K562 (cell line): ENCODE results near the gene MON2. TPM values are rescaled to one million over a fixed set of nuclear protein-coding genes. Genes with fewer than 3 reads are reported as not detected.

ENCODE experiments used
- ATAC-seq: fragments of 200-7000 bp; cut with Tn5 transposase; 3 replicates; pipeline ENCODE4 v1.9.1; 2020; ENCODE audit warnings: moderate library complexity
- BruUV-seq: library from RNA; stranded (reverse); fragments of 400-500 nt; replicated peaks from 2 replicates; lab custom pipeline; 2021; lab: Mats Ljungman, UMichigan
- CTCF ChIA-PET: fragments of 300-600 bp; formaldehyde crosslinking; extraction: SDS; loops from one replicate; lab custom pipeline; 2021; ENCODE audit warnings: low intra/inter-chr PET ratio; lab: Yijun Ruan, JAX
- POLR2A ChIA-PET: fragments of 300-600, 350-650 bp; sonication (Branson Sonifier 250); formaldehyde crosslinking; extraction: SDS; loops from one replicate; lab custom pipeline; 2021; ENCODE audit warnings: antibody characterized with exemption, inconsistent platforms; lab: Yijun Ruan, JAX
- DNase-seq, 4 experiments: peaks; one replicate each; pipeline versions ENCODE4 v3.0.0 to v3.0.0-alpha.2; 2011 to 2018; ENCODE audit warnings: low spot score in 3 of 4, mixed read lengths in 3 of 4; ENCODE audit errors: extremely low read depth in 1 of 4
- FAIRE-seq: peaks from 2 replicates; lab custom pipeline; 2011; peaks lifted over from hg19 to GRCh38; lab: Jason Lieb, UNC
- H2AFZ ChIP-seq: 2 replicates; pipeline ENCODE4 v1.6.0; 2011; ENCODE audit warnings: low read depth, low read length, control low read depth, inconsistent platforms
- H3K27ac ChIP-seq: fragments of 200-600 bp; 3 replicates; pipeline ENCODE4 v1.8.0; 2011; ENCODE audit warnings: low read depth, mild to moderate bottlenecking, control low read depth, inconsistent platforms, low read length, moderate library complexity, mixed read lengths; ENCODE audit errors: extremely low read depth
- H3K27me3 ChIP-seq, 2 experiments: fragments of 300-600 bp in 1 of 2; 2 replicates in 1 of 2; 3 replicates in 1 of 2; pipeline versions ENCODE4 v1.6.0 to v1.8.0; 2011; ENCODE audit warnings: inconsistent platforms in 2 of 2, low read length in 2 of 2, mild to moderate bottlenecking in 1 of 2, mixed read lengths in 1 of 2, moderate library complexity in 1 of 2; ENCODE audit not compliant: control insufficient read depth in 2 of 2, insufficient read depth in 2 of 2
- H3K36me3 ChIP-seq: fragments of 300-600 bp; 3 replicates; pipeline ENCODE4 v1.8.0; 2011; ENCODE audit warnings: mild to moderate bottlenecking, low read length, inconsistent platforms; ENCODE audit not compliant: control insufficient read depth, insufficient read depth
- H3K4me1 ChIP-seq, 2 experiments: fragments of 200-600 bp in 1 of 2; replicated peaks in 1 of 2; 2 replicates in 1 of 2; 3 replicates in 1 of 2; pipeline versions ENCODE4 v1.5.1 to v1.8.0; 2011; ENCODE audit warnings: inconsistent platforms in 2 of 2, low read length in 2 of 2, mild to moderate bottlenecking in 1 of 2, mixed read lengths in 1 of 2, moderate library complexity in 1 of 2; ENCODE audit not compliant: control insufficient read depth in 2 of 2, insufficient read depth in 2 of 2
- H3K4me2 ChIP-seq: 2 replicates; pipeline ENCODE4 v1.6.1; 2011; ENCODE audit warnings: low read length, control low read depth, inconsistent platforms, mixed read lengths; ENCODE audit not compliant: insufficient read depth
- H3K4me3 ChIP-seq: fragments of 200-600 bp; sonication (generic), shearing (Covaris generic); 2 replicates; pipeline ENCODE4 v1.5.1; 2016; ENCODE audit warnings: control low read depth, inconsistent platforms
- H3K79me2 ChIP-seq: fragments of 200-600 bp; 3 replicates; pipeline ENCODE4 v1.8.0; 2011; ENCODE audit warnings: low read length, inconsistent platforms; ENCODE audit not compliant: control insufficient read depth, insufficient read depth
- H3K9ac ChIP-seq, 2 experiments: 2 replicates each; pipeline versions ENCODE4 v1.6.0 to v1.6.1; 2011; ENCODE audit warnings: low read depth in 2 of 2, low read length in 2 of 2, control low read depth in 1 of 2, inconsistent platforms in 1 of 2, mild to moderate bottlenecking in 1 of 2, mixed read lengths in 1 of 2; ENCODE audit not compliant: insufficient read depth in 1 of 2
- H3K9me1 ChIP-seq: one replicate; pipeline ENCODE4 v1.6.0; 2011; ENCODE audit warnings: inconsistent platforms, mild to moderate bottlenecking, low read length, moderate library complexity; ENCODE audit not compliant: control insufficient read depth, insufficient read depth
- H3K9me3 ChIP-seq: replicated peaks from 2 replicates; pipeline ENCODE4 v1.5.1; 2011; ENCODE audit warnings: low read depth, low read length, inconsistent platforms; ENCODE audit not compliant: control insufficient read depth, insufficient read depth
- H4K20me1 ChIP-seq: replicated peaks from 2 replicates; pipeline ENCODE4 v1.6.1; 2011; ENCODE audit warnings: low read length, inconsistent platforms, mixed read lengths; ENCODE audit not compliant: control insufficient read depth, insufficient read depth
- BACH1 ChIP-seq: fragments of 200-800 bp; sonication (Bioruptor generic); IDR thresholded peaks from 2 replicates; pipeline ENCODE4 v1.6.1; 2016; ENCODE audit warnings: missing genetic modification characterization, missing compliant biosample characterization
- CHD2 ChIP-seq: IDR thresholded peaks from 2 replicates; pipeline ENCODE4 v1.6.1; 2011; ENCODE audit warnings: low read depth, low read length
- NRF1 ChIP-seq, 2 experiments: fragments of 450-650 bp; IDR thresholded peaks in 1 of 2; conservative IDR thresholded peaks in 1 of 2; 2 replicates each; pipeline ENCODE4 v1.6.1; 2014; ENCODE audit warnings: mild to moderate bottlenecking in 2 of 2
- POLR2AphosphoS5 ChIP-seq: IDR thresholded peaks from 2 replicates; pipeline ENCODE4 v1.6.1; 2011; ENCODE audit warnings: mild to moderate bottlenecking, low read depth, low read length, moderate library complexity; ENCODE audit not compliant: control insufficient read depth, insufficient read depth
- TAF15 ChIP-seq: fragments of 200-400 bp; formaldehyde crosslinking; IDR thresholded peaks from 2 replicates; pipeline ENCODE4 v1.6.1; 2017; ENCODE audit warnings: mild to moderate bottlenecking, low read depth, low read length, moderate library complexity
- TCF3 ChIP-seq: sonication (generic); formaldehyde crosslinking; IDR thresholded peaks from 2 replicates; pipeline ENCODE4 v1.4.0; 2020; ENCODE audit warnings: mild to moderate bottlenecking, missing genetic modification reagents
- WGBS: fragments of 100-300 bp; shearing (Covaris generic); methylation state at CpG from one replicate; pipeline ENCODE4 v1.1.6; 2016; ENCODE audit warnings: low coverage, mixed read lengths; ENCODE audit not compliant: insufficient coverage; ENCODE audit errors: missing lambda C conversion rate; 5-methylcytosine and 5-hydroxymethylcytosine counted together
- in situ Hi-C: fragments of 300-500 bp; cut with MboI; formaldehyde crosslinking; loops from 4 replicates; pipeline ENCODE4 v1.15.0; 2018; ENCODE audit warnings: inconsistent platforms, mixed read lengths
- intact Hi-C: fragments of 100-400 bp; cut with micrococcal nuclease; formaldehyde crosslinking; loops from 2 replicates; pipeline ENCODE4 v1.14.2; 2022
- polyA plus RNA-seq, 8 experiments: library from polyadenylated mRNA; depleted of rRNA in 4 of 8; stranded (reverse) in 5 of 8; unstranded in 3 of 8; fragments of >200 nt; fragmentation: Nextera tagmentation in 2 of 8; fragmentation: Illumina TruSeq in 1 of 8; extraction: Ambion mirVana in 2 of 8; extraction: Trizol in 1 of 8; gene quantifications; 2 replicates each; pipeline versions ENCODE4 v1.2.1 to v1.2.3, GENCODE V29; 2011 to 2014; ENCODE audit warnings: inconsistent platforms in 1 of 8, missing spikeins in 1 of 8
- total RNA-seq, 7 experiments: library from RNA; depleted of rRNA in 6 of 7; stranded (reverse); fragments of >200 nt in 6 of 7; fragmentation: Illumina TruSeq in 2 of 7; extraction: Trizol in 2 of 7; gene quantifications; 2 replicates each; pipeline versions ENCODE4 v1.2.1 to v1.2.3, GENCODE V29; 2011 to 2021; ENCODE audit warnings: low replicate concordance in 1 of 7
- TF ChIP-seq, protein P1 (sequence below): IDR thresholded peaks from 3 replicates; pipeline ENCODE4 v1.6.1; 2011; ENCODE audit warnings: borderline replicate concordance, mild to moderate bottlenecking, moderate library complexity; ENCODE audit not compliant: insufficient read length; ENCODE audit errors: extremely low read depth

Gene MON2
- total and polyA plus RNA-seq, 9 of the 15 experiments (the other 6 are each of a cell fraction or from before 2014, with no cell fraction given) = 3.6 to 31.6 (median 16.8) TPM

- no TSS peak for BruUV-seq
- H3K4me3 ChIP-seq = no peak overlapping the region
- no peak for ATAC-seq
- no peak for FAIRE-seq
- peaks cover 43% of the 10 kb centered on the region; the same call in 2 of the 3 replicates for H3K36me3 ChIP-seq
- no peak overlapping the region for H3K9ac ChIP-seq
- intact Hi-C loops (no loop called here), in situ Hi-C loops (no loop called here)
- H3K4me1 ChIP-seq = no peaks in the 10 kb centered on the region
- no peaks in the 10 kb centered on the region for H3K9me3 ChIP-seq
- no peaks in the 10 kb centered on the region for H3K9me1 ChIP-seq
- H4K20me1 ChIP-seq = no peaks in the 10 kb centered on the region
- TF ChIP-seq CHD2 = no peak
- TF ChIP-seq TCF3 = no peak
- no peak for TF ChIP-seq POLR2AphosphoS5
- no peak for TF ChIP-seq BACH1
- TF ChIP-seq, protein P1, sequence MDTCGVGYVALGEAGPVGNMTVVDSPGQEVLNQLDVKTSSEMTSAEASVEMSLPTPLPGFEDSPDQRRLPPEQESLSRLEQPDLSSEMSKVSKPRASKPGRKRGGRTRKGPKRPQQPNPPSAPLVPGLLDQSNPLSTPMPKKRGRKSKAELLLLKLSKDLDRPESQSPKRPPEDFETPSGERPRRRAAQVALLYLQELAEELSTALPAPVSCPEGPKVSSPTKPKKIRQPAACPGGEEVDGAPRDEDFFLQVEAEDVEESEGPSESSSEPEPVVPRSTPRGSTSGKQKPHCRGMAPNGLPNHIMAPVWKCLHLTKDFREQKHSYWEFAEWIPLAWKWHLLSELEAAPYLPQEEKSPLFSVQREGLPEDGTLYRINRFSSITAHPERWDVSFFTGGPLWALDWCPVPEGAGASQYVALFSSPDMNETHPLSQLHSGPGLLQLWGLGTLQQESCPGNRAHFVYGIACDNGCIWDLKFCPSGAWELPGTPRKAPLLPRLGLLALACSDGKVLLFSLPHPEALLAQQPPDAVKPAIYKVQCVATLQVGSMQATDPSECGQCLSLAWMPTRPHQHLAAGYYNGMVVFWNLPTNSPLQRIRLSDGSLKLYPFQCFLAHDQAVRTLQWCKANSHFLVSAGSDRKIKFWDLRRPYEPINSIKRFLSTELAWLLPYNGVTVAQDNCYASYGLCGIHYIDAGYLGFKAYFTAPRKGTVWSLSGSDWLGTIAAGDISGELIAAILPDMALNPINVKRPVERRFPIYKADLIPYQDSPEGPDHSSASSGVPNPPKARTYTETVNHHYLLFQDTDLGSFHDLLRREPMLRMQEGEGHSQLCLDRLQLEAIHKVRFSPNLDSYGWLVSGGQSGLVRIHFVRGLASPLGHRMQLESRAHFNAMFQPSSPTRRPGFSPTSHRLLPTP = no peak
- TF ChIP-seq NRF1 (conservative IDR thresholded peaks at IDR 0.05 in 1 of 2, IDR thresholded peaks at IDR 0.05 in 1 of 2) = no peak
- TF ChIP-seq TAF15 = no peak
- H3K27me3 ChIP-seq = no peaks in the 10 kb centered on the region
- H3K4me2 ChIP-seq = no peak overlapping the region
- ChIA-PET POLR2A (no interaction called here), CTCF (no interaction called here)
- H3K27ac ChIP-seq = no peak overlapping the region
- no peaks in the 10 kb centered on the region for H3K79me2 ChIP-seq
- DNase-seq = no peak
- 72% methylated on average over 4 of the region's 4 CpGs for WGBS
- no peak overlapping the region for H2AFZ ChIP-seq
These were observed 69.9 kb downstream of the MON2 start for GRCh38 chr12:62536546-62536945.
